Fibroblast of the conjunctiva (primary cell): Measurements from ENCODE around the gene SRP9.
"Not testable (repeated sequence)": the region's sequence is repeated elsewhere in the genome, so short reads cannot be mapped to it uniquely, and the experiment has no call there.

Experiments
- DNase-seq: peaks from one replicate; pipeline ENCODE4 v3.0.0-alpha.2; 2010; ENCODE audit warnings: low read depth

Gene SRP9

DNA sequence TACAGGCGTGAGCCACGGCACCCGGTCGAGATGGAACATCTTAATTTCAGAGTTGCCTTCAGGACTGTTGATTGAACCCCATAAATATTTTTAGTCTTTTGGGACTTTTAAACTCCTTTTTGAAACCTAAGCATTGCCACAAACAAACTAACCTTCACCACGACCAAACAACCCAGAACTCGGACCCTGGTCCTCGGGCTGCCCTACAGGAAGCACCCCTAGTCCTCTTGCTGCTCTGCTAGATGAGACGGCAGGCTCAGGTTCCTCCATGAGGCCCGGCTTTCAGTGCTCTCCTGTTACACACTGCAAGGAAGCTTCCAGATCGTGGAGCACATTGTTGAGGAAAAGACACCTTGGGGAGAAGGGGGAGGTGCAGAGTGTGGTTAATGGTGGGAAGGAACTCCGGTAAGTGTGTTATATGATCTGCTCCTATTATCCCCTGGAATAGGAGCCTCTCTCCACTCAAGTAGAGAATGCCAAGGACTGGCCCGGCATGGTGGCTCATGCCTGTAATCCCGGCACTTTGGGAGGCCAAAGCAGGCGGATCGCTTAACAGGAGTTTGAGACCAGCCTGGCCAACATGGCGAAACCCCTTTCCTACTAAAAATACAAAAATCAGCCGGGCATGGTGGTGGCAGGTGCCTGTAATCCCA, 38.0 kb downstream of the SRP9 start:
- DNase-seq = no peak

- no peak for DNase-seq
Observed at GRCh38 chr1:225816643-225817538, 39.3 kb downstream of the SRP9 start.

DNA sequence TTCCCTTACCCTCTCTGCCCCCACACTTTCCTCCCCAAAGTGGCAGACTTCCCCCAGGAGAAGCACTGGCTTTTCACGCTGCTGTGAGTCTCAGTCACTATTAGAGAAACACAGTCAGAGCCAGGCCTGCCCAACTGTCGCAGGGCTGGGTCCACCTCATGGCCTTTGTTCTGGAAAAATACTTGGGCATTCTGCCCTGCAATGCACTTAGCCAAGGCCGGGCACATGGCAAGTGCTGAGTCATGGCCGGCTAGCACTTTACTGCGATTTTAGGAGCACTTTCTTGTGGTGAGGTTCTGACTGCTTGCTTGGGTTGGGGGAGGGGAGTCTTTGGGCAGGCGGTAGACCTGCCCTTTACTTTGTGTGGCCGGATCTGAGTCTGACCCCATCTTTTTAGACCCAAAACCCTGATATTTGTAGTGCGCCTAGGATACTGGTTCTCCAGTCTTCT, 40.0 kb downstream of the SRP9 start:
- DNase-seq = peak; percentile 89

GRCh38 chr1:225818229-225818628, 40.6 kb downstream of the SRP9 start:
- no peak for DNase-seq

GRCh38 chr1:225819346-225820192, 41.9 kb downstream of the SRP9 start:
- no peak for DNase-seq

DNA sequence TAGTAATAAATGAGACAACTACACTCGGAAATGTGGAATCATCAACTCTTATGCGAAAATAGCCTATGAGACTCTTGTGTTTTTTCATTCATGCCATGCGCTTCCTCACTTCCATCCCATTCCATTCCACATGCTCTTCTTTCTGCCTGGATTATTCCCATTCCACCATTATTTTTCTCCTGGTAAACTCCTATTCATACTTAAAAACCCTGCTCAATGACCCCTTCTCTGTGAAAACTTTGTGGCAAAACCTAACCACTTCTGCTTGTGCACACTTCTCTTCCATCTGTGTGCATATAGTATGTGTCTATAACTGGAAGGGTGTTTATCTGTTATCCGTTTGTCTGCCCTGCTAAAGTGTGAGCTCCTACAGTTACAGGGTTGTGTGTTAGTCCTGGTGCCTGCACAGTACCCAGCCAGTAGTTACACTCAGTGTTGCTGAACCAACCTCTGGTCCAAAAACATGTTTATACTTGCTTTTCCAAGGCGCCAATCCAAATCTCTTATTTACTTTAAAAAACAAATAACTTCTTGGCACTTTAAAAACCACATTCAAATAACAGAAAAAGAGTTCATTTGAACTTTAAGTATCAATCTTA, 43.0 kb downstream of the SRP9 start:
- no peak for DNase-seq

GRCh38 chr1:225822655-225823403, 45.2 kb downstream of the SRP9 start:
- DNase-seq = no peak

- DNase-seq = no peak
Observed at GRCh38 chr1:225823811-225824261, 46.2 kb downstream of the SRP9 start.

DNA sequence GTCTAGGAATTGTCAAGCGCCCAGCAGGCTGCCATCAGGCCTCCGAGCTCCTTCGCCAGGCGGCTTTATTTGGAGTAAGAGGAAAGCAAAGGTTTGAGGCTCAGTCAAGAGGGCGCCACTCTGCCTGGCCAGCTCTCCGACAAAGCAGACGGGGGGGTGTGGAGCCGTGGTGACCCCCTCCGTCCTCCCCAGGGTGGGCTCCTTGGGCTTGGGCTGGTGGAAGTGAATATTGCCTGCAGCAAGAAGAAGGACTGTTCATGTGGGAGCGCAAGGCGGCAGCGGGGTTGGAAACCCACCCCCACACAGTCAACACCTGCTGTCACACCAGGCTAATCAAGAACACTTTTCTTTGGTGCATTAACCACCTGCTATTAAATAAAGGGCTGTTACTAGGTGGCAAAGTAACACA, 46.9 kb downstream of the SRP9 start:
- DNase-seq = no peak

DNA sequence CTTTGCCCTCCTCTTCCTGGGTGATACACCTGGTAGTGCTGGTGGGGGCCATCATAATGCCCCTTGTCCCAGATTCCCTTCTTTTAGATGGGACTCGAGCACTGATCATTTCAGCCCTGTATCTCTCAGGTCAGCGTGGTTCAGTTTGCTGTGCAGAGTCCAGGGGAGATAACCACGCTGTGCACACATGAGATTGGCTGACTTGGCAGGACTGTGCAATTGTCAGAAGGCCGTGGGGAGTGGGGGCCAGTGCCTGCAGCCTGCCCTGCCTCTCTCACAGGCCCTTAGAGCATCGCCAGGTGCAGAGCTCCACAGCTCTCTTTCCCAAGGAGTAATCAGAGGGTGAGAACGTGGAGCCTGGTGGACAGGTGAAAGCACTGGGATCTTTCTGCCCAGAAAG, 47.5 kb downstream of the SRP9 start:
- DNase-seq = no peak

DNA sequence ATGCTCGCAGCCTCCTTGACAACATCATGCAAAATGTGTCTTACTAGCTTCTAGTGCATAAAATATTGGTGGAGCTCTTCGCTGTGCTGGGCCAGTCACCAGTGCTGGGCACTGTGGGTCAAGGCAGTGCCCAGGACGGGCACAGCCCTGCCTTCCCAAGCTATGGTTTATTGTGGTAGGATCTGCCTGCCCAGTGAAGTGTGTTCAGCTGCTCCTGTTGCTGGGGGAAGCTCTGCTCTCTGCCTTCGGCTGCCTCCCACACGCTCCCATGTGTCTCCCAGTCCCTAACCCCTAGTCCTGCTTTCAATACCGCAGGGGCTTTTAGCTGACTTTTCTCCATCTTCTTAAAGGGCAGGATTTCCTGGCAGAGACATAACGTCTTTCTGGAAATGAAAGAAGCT, 48.0 kb downstream of the SRP9 start:
- DNase-seq = no peak

DNA sequence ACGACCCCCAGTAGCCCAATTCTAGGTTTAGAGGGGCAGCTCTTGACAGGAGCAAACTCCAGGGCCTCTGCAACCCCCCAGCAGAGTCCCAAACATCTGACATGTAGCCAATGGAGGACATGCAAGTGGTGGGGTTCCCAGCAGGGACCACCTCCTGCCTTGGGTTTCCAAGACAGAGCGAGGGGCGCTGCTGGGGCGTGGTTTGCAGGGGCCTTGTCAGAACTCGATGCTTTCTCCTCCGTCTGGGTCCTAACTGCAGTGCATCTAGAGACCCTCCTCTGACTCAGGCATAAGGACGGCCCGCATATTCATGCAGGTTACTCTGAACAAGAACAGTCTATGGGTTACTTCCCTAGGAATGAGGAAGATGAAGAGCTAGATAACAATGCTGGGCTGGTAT, 49.5 kb downstream of the SRP9 start:
- DNase-seq = no peak

DNA sequence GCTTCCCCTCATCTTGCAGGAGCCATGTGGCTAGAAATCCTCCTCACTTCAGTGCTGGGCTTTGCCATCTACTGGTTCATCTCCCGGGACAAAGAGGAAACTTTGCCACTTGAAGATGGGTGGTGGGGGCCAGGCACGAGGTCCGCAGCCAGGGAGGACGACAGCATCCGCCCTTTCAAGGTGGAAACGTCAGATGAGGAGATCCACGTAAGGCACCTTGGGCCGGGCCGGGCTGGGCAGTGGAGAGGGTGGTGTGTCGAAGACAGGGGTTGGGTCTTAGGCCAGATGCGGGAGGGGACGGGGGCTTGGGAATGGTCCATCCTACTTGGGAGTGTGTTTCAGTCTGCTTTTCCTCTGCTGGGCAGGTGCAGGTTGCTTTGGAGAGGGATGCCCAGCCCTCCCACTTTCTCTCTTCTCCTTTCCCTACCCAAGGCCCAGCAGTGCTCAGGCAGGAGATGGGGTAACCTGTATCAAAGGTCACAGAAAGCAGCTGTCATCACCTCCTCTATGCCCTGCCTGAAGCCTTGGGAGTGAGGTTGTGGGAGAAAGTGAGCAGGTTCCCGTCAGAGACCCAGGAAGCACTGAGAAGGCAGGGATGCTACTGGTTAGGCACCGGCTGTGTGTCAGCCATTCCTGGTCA, 51.2 kb downstream of the SRP9 start:
- no peak for DNase-seq

GRCh38 chr1:225830841-225831240, 53.2 kb downstream of the SRP9 start:
- no peak for DNase-seq

DNA sequence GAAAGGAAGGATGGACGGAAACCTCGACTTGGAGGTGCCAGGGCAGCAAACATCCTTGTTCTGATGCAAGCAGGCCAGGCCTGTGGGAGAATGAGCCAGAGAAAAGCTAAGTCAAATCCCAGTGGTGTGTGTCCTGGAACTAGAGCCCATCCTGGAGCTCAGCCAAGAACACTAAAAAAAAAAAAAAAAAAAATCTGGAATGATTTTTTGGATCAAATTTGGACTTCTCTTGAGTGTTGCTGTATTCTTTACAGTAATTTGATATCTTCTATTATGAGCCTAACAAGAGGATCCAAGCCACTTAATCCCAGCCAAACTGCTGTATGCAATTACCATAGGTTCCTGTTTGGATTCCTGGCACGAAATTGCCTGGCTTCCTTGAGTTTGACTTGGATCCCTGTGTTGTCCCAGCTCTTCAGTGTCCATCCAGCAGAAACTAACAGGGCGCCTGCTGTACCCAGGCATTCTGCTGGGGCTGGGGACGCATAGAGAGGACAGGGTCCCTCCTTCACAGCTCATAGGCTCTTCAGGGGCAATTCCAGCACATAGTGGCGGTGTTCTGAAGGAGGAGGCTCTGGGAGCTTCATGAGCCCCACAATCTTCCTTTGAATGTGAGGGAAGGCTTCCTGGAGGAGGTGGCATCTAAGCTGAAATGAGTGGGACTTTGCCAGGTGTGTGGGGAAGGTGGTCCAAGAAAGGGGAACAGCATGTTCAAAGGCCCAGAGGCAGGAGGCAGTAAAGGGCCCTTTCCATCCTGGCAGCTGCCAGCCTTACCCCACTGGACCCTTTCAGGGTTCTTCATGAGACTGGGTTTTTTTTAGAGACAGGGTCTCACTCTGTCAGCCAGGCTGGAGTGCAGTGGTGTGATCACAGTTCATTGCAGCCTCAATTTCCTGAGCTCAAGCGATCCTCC, 57.0 kb downstream of the SRP9 start:
- DNase-seq = peak; percentile 91

DNA sequence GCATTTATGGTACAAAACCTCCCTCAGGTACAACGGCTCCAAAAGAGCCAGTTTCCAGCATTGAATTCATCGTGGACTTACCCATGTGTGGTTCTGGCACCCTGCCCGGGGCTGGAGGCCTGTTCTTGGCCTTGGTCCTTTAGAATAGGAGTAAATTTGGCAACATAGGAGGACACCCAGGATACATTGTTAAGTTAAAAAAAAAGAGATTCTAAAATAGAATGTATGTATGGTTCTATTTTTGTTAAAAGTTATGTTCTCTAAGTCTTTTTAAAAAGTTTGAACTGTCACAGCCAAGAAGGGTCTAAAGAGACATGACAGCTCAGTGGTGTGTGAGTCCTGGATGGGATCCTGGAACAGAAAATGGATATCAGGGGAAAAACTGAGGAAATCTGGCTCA, 58.2 kb downstream of the SRP9 start:
- peak; percentile 65 for DNase-seq

GRCh38 chr1:225836296-225836695, 58.7 kb downstream of the SRP9 start:
- not testable (repeated sequence) for DNase-seq

DNA sequence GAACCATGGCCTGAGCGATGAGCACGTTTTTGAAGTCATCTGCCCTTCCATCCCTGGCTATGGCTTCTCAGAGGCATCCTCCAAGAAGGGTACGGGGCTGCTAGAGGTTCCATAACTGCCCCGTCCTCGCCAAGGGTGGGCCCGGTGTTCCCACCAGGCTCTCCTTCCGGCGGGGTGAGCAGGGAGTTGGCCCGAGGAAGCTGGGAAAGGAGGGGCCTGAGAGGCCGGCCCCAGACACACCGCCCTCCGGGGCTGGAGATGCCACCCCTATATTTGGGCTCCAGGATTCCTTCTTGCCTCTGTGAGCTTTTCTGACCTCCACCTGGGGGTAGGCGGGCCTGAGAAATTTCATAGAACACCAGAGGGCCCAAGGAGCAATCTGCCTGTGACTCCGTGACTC, 61.2 kb downstream of the SRP9 start:
- no peak for DNase-seq
